Osteocyte (in vitro differentiated cells): ENCODE results near the gene ASB8. TPM values are rescaled to one million over a fixed set of nuclear protein-coding genes. Genes with fewer than 3 reads are reported as not detected.

Source experiments
- DNase-seq: peaks from one replicate; pipeline ENCODE4 v3.0.0; 2021; ENCODE audit warnings: mixed read lengths; ENCODE audit not compliant: unreplicated experiment; ENCODE audit errors: extremely low spot score
- H3K27ac Mint-ChIP-seq: one replicate; pipeline ENCODE4 v1.8.0; 2021; ENCODE audit warnings: mild to moderate bottlenecking, mixed read lengths; ENCODE audit not compliant: unreplicated experiment
- H3K27me3 Mint-ChIP-seq: one replicate; pipeline ENCODE4 v1.8.0; 2021; ENCODE audit warnings: mixed read lengths; ENCODE audit not compliant: unreplicated experiment
- H3K36me3 Mint-ChIP-seq: one replicate; pipeline ENCODE4 v1.8.0; 2021; ENCODE audit warnings: mixed read lengths; ENCODE audit not compliant: unreplicated experiment
- H3K4me1 Mint-ChIP-seq: one replicate; pipeline ENCODE4 v1.8.0; 2021; ENCODE audit warnings: mixed read lengths; ENCODE audit not compliant: unreplicated experiment
- H3K4me3 Mint-ChIP-seq: one replicate; pipeline ENCODE4 v1.8.0; 2021; ENCODE audit warnings: mild to moderate bottlenecking, moderate library complexity, mixed read lengths; ENCODE audit not compliant: unreplicated experiment
- H3K9me3 Mint-ChIP-seq: one replicate; pipeline ENCODE4 v1.8.0; 2021; ENCODE audit warnings: mixed read lengths; ENCODE audit not compliant: unreplicated experiment
- total RNA-seq: library from RNA; stranded (reverse); gene quantifications from 2 replicates; pipeline ENCODE4 v1.2.1, GENCODE V29; 2021
- TF ChIP-seq, protein P1 (sequence below): fragments of 200-600 bp; sonication (generic); IDR thresholded peaks from 2 replicates; pipeline ENCODE4 v1.5.0; 2021; ENCODE audit warnings: antibody characterized with exemption, mild to moderate bottlenecking, moderate library complexity

ASB8 gene
- total RNA-seq, 1 donor from 2014 or later = 34.4 TPM

DNA sequence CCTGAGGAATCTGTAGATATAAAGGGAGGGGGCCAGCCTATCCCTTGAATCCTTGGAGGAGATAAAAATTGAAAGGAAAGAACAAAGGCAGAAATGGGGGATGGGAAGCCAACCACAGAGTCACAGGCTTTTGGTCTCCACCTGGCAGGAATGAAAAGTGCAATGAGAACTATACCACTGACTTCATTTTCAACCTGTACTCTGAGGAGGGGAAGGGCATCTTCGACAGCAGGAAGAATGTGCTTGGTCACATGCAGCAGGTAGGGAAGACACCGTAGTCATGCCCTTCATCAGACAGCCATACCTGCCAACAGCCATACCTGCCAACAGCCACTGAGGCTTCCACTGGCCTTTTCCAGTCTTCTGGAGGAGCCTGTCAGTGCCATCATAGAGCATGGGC, 13.4 kb downstream of the ASB8 start:
- Mint-ChIP-seq H3K4me3 (no peak overlapping the region), H3K36me3 (peaks cover 45% of the 10 kb centered on the region), H3K27me3 (no peaks in the 10 kb centered on the region), H3K27ac (no peak overlapping the region), H3K9me3 (no peaks in the 10 kb centered on the region), H3K4me1 (peaks cover 5% of the 10 kb centered on the region)
- TF ChIP-seq, protein P1, sequence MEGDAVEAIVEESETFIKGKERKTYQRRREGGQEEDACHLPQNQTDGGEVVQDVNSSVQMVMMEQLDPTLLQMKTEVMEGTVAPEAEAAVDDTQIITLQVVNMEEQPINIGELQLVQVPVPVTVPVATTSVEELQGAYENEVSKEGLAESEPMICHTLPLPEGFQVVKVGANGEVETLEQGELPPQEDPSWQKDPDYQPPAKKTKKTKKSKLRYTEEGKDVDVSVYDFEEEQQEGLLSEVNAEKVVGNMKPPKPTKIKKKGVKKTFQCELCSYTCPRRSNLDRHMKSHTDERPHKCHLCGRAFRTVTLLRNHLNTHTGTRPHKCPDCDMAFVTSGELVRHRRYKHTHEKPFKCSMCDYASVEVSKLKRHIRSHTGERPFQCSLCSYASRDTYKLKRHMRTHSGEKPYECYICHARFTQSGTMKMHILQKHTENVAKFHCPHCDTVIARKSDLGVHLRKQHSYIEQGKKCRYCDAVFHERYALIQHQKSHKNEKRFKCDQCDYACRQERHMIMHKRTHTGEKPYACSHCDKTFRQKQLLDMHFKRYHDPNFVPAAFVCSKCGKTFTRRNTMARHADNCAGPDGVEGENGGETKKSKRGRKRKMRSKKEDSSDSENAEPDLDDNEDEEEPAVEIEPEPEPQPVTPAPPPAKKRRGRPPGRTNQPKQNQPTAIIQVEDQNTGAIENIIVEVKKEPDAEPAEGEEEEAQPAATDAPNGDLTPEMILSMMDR = no peak
- DNase-seq = no peak

DNA sequence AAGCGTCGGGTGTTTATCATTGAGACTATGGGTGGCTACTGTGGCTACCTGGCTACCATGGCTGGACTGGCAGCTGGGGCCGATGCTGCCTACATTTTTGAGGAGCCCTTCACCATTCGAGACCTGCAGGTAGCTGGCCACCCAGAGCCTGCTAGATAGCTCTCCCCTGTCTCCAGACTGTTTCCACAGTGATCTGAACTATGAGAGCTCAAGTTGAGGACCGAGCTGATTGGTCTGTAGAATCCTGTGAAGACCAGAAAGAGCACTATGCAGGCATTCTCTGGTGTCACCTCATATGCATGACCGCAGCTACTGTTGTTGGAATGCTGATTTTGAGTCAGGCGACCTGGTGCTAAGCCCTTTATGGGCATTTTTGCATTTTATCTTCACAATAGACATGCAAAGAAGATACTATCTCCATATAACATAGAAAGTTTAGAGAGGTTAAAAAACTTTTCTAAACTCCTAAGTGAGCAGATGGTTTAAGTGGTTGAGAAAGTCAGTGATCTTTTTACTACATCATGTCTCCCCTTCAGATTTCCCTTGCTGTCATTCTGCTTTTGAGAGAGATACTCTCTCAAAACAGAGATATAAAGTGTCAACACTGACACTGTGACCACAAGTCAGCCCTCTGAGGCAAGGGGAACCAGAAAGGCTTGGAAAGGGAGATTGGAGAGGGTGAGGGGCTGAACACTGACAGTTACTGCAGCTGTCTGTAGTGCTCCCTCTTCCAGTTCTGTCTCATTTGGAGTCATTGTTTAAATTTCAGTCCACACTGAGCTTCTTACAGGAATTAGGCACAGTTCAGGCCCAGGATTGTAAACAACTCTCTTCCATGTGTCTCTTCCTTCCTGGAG, 14.3 kb downstream of the ASB8 start:
- Mint-ChIP-seq H3K27me3 (no peaks in the 10 kb centered on the region), H3K4me3 (no peak overlapping the region), H3K4me1 (peaks cover 2% of the 10 kb centered on the region), H3K36me3 (peaks cover 39% of the 10 kb centered on the region), H3K9me3 (no peaks in the 10 kb centered on the region), H3K27ac (no peak overlapping the region)
- TF ChIP-seq, protein P1 = no peak
- DNase-seq = no peak

DNA sequence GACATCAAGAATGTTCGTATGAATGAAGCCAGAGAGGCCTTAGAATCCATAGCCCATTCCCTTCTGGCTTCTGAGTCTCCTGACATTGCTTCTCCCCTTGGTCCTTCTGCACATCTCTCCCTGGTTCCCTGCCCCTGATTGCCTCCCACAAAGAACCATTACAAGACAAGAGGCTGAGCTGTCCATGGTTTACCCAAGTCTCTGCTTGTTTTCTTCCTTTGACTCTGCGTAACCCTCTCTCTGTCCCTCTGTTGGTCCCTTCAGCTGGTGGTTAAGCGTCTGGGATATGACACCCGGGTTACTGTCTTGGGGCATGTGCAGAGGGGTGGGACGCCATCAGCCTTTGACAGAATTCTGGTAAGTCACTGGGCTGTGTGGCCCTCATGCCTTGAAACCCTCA, 22.3 kb downstream of the ASB8 start:
- Mint-ChIP-seq H3K27ac (no peak overlapping the region), H3K27me3 (no peaks in the 10 kb centered on the region), H3K9me3 (no peaks in the 10 kb centered on the region), H3K4me3 (no peak overlapping the region), H3K36me3 (peaks cover 51% of the 10 kb centered on the region), H3K4me1 (no peaks in the 10 kb centered on the region)
- TF ChIP-seq, protein P1 = no peak
- no peak for DNase-seq

DNA sequence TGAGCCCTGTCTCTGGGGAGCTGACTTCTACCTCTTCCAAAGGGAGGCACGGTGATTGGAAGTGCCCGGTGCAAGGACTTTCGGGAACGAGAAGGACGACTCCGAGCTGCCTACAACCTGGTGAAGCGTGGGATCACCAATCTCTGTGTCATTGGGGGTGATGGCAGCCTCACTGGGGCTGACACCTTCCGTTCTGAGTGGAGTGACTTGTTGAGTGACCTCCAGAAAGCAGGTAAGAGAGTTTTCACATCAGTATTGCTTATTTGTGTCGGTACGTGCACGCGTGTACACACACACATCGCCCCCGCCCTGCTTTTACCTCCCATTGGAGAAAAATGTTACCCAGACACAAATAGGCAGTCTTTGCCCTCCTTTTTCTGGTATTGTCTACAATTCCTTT, 24.5 kb downstream of the ASB8 start:
- Mint-ChIP-seq H3K4me3 (no peak overlapping the region), H3K4me1 (no peaks in the 10 kb centered on the region), H3K36me3 (peaks cover 56% of the 10 kb centered on the region), H3K27me3 (no peaks in the 10 kb centered on the region), H3K9me3 (no peaks in the 10 kb centered on the region), H3K27ac (no peak overlapping the region)
- TF ChIP-seq, protein P1 = no peak
- DNase-seq = no peak

DNA sequence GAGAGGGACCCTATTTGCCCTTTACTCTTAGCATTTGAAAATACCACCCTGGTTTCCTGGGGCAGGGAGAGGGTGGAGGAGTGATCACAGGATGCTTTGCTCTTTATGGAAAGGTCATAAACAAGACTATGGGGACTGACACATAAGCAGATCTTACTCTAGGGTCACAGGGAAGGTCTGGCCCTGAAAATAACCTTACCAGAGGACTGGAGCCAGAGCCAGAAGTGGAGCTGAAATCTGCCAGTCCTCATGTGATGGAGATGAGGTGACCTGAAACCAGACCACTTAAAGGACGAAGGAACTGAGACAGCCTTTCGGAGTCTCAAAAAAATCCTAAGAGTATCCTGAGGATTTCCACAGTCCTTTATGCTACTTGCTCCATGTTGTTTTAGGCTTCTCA, 25.8 kb downstream of the ASB8 start:
- TF ChIP-seq, protein P1 = no peak
- no peak overlapping the region for H3K4me3 Mint-ChIP-seq
- H3K36me3 Mint-ChIP-seq = peaks cover 57% of the 10 kb centered on the region
- no peaks in the 10 kb centered on the region for H3K9me3 Mint-ChIP-seq
- H3K27ac Mint-ChIP-seq = no peak overlapping the region
- no peaks in the 10 kb centered on the region for H3K4me1 Mint-ChIP-seq
- no peaks in the 10 kb centered on the region for H3K27me3 Mint-ChIP-seq
- DNase-seq = no peak
